Nephron (organoid): ENCODE data around the gene RSBN1L.
"Not testable (repeated sequence)": the region's sequence is repeated elsewhere in the genome, so short reads cannot be mapped to it uniquely, and the experiment has no call there.

Source experiments
- H3K27ac Mint-ChIP-seq, 3 experiments: 2 replicates each; pipeline ENCODE4 v1.8.0; 2020; ENCODE audit warnings: mixed read lengths in 3 of 3, mild to moderate bottlenecking in 2 of 3, moderate library complexity in 1 of 3
- H3K27me3 Mint-ChIP-seq: 2 replicates; pipeline ENCODE4 v1.8.0; 2021; ENCODE audit warnings: low read depth, mild to moderate bottlenecking, moderate library complexity, mixed read lengths
- H3K36me3 Mint-ChIP-seq: 2 replicates; pipeline ENCODE4 v1.8.0; 2020; ENCODE audit warnings: low read depth, mixed read lengths
- H3K4me1 Mint-ChIP-seq: 2 replicates; pipeline ENCODE4 v1.8.0; 2020; ENCODE audit warnings: mixed read lengths
- H3K4me3 Mint-ChIP-seq, 3 experiments: 2 replicates each; pipeline ENCODE4 v1.8.0; 2020; ENCODE audit warnings: mild to moderate bottlenecking in 3 of 3, mixed read lengths in 3 of 3, moderate library complexity in 2 of 3
- H3K9me3 Mint-ChIP-seq: 2 replicates; pipeline ENCODE4 v1.8.0; 2020; ENCODE audit warnings: mixed read lengths
- CTCF ChIP-seq, 3 experiments: fragments of 200-600 bp; sonication (generic); IDR thresholded peaks; one replicate each; pipeline ENCODE4 v1.5.0; 2021; ENCODE audit warnings: antibody characterized with exemption in 3 of 3; ENCODE audit not compliant: unreplicated experiment in 3 of 3

RSBN1L gene

GRCh38 chr7:77783545-77783944 is 87.3 kb downstream of the RSBN1L start:
- peaks cover 61% of the 10 kb centered on the region for H3K36me3 Mint-ChIP-seq
- TF ChIP-seq CTCF (IDR thresholded peaks at IDR 0.05; ENCODE audit: unreplicated experiment in 3 of 3), result no peak
- H3K4me1 Mint-ChIP-seq, result no peaks in the 10 kb centered on the region
- H3K9me3 Mint-ChIP-seq, result peaks cover 5% of the 10 kb centered on the region
- no peak overlapping the region for H3K4me3 Mint-ChIP-seq
- H3K27ac Mint-ChIP-seq, result no peak overlapping the region
- H3K27me3 Mint-ChIP-seq, result no peaks in the 10 kb centered on the region

GRCh38 chr7:77784426-77784825 is 88.2 kb downstream of the RSBN1L start:
- H3K9me3 Mint-ChIP-seq, H3K27me3 Mint-ChIP-seq, H3K4me1 Mint-ChIP-seq, H3K4me3 Mint-ChIP-seq, H3K27ac Mint-ChIP-seq: not testable (repeated sequence)
- peaks cover 66% of the 10 kb centered on the region for H3K36me3 Mint-ChIP-seq

- peaks cover 54% of the 10 kb centered on the region for H3K36me3 Mint-ChIP-seq
- H3K9me3 Mint-ChIP-seq, result peaks cover 5% of the 10 kb centered on the region
- no peaks in the 10 kb centered on the region for H3K4me1 Mint-ChIP-seq
- H3K27ac Mint-ChIP-seq, result no peak overlapping the region
- H3K27me3 Mint-ChIP-seq, result no peaks in the 10 kb centered on the region
- H3K4me3 Mint-ChIP-seq, result no peak overlapping the region
- no peak for TF ChIP-seq CTCF (IDR thresholded peaks at IDR 0.05; ENCODE audit: unreplicated experiment in 3 of 3)
Measured at GRCh38 chr7:77786018-77786417, 89.8 kb downstream of the RSBN1L start.

- Mint-ChIP-seq H3K9me3 (peaks cover 5% of the 10 kb centered on the region), H3K27ac (no peak overlapping the region), H3K36me3 (peaks cover 52% of the 10 kb centered on the region), H3K27me3 (no peaks in the 10 kb centered on the region), H3K4me3 (no peak overlapping the region), H3K4me1 (no peaks in the 10 kb centered on the region)
- TF ChIP-seq CTCF (IDR thresholded peaks at IDR 0.05; ENCODE audit: unreplicated experiment in 3 of 3), result no peak
Measured at GRCh38 chr7:77786741-77787140, 90.5 kb downstream of the RSBN1L start.

GRCh38 chr7:77788327-77788902 is 92.2 kb downstream of the RSBN1L start:
- TF ChIP-seq CTCF (IDR thresholded peaks at IDR 0.05; ENCODE audit: unreplicated experiment in 3 of 3), result no peak
- no peaks in the 10 kb centered on the region for H3K27me3 Mint-ChIP-seq
- H3K4me1 Mint-ChIP-seq, result no peaks in the 10 kb centered on the region

GRCh38 chr7:77791336-77791735 is 95.1 kb downstream of the RSBN1L start:
- peaks cover 28% of the 10 kb centered on the region for H3K36me3 Mint-ChIP-seq
- no peaks in the 10 kb centered on the region for H3K27me3 Mint-ChIP-seq
- TF ChIP-seq CTCF (IDR thresholded peaks at IDR 0.05; ENCODE audit: unreplicated experiment in 3 of 3), result no peak

More at GRCh38 chr7:77788327-77788902, 92.2 kb downstream of the RSBN1L start:
- H3K36me3 Mint-ChIP-seq, result peaks cover 40% of the 10 kb centered on the region
- peaks cover 5% of the 10 kb centered on the region for H3K9me3 Mint-ChIP-seq
- H3K4me3 Mint-ChIP-seq, result no peak overlapping the region
- H3K27ac Mint-ChIP-seq, result no peak overlapping the region

More at GRCh38 chr7:77791336-77791735, 95.1 kb downstream of the RSBN1L start:
- H3K4me1 Mint-ChIP-seq, result peaks cover 8% of the 10 kb centered on the region
- H3K9me3 Mint-ChIP-seq, result no peaks in the 10 kb centered on the region
- H3K27ac Mint-ChIP-seq, result no peak overlapping the region
- no peak overlapping the region for H3K4me3 Mint-ChIP-seq
